ENCODE data around the gene FBXO17.

The FBXO17 gene

DNA sequence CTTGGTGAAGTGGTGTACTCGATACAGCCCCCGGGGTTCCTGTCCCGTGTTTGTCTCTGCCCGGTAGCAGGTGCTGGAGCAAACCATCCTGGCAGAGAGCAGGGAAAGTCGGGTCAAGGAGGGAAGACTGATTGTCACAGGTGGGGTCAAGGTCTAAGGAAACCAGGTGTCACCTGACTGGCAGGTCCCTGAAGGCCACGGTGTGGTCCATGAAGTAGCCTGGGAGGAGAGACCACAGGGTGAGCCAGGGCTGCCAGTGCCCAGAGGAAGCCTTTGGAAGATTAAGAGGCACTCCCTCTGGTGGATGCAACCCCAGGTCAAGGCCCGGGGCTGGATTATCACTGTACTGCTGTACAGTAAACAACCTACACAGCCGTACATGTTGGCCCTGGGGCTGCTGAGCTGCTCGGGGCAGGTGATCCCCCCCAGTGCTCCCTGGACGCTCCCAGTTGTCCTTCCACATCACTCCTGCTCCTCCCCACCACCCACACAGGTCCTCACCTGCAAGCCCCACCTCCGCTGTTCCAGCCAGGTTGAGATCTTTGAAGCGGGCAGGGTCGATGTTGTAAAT, 57.5 kb downstream of the FBXO17 start:
- DNase-seq (ENCODE audit: low read depth), result no peak
- H3K4me3 ChIP-seq (ENCODE audit: low read depth, low read length), result no peak overlapping the region
- TF ChIP-seq MAX (IDR thresholded peaks at IDR 0.05; ENCODE audit: low read depth, low read length), result no peak
- TF ChIP-seq POLR2A (IDR thresholded peaks at IDR 0.05; ENCODE audit: extremely low read depth, insufficient read length), result no peak
- TF ChIP-seq MYC (IDR thresholded peaks at IDR 0.05; ENCODE audit: low read depth, low read length), result no peak
- TF ChIP-seq CTCF (IDR thresholded peaks at IDR 0.05; ENCODE audit: low read depth, low read length), result no peak

GRCh38 chr19:38917516-38917915, 58.0 kb downstream of the FBXO17 start:
- H3K4me3 ChIP-seq (ENCODE audit: low read depth, low read length), result no peak overlapping the region
- DNase-seq (ENCODE audit: low read depth), result no peak
- TF ChIP-seq MAX (IDR thresholded peaks at IDR 0.05; ENCODE audit: low read depth, low read length) (no peak), POLR2A (IDR thresholded peaks at IDR 0.05; ENCODE audit: extremely low read depth, insufficient read length) (no peak), CTCF (IDR thresholded peaks at IDR 0.05; ENCODE audit: low read depth, low read length) (no peak), MYC (IDR thresholded peaks at IDR 0.05; ENCODE audit: low read depth, low read length) (no peak)

DNA sequence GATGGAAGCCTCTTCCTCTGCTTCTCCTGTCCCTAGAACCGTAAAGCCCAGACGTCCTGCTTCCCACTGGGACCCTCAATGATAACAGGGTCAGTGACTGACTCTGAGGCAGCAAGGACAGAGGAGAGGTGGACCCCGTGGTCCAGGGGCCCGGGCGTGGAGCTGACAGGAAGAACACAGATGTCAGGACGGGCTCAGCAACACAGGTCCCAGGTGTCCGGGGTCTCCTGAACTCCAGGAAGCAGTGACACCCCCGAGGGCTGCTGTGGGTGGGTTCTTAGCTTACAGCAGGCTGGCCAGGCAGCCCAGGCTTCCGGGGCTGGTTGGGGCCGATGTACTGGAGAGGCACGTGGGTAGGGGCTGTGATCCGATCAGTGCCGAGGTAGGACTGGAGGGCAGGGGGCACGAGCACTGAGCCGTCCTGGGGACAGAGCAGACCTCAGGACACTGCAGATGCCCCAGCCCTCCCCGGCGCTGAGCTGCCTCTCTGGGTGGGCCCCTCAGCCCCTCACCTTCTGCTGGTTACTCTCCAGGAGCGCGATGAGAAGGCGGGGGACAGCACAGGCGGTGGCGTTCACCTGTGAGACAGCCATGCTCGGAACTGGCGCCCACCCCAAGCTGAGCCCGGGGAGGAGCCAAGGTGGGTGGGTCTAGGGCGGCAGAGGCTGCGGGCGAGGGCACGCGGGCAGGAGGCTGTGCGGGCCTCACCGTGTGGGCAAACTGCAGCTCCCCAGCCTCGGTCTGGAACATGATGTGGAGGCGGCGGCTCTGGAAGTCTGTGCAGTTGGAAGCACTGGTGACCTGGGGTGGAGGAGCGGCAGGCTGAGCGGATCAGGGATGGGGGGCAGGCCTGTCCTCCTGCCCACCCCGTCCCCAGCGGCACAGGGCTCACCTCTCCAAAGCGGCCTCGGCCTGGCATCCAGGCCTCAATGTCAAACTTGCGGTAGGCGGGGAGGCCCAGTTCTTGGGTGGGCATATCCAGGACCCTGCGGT, 59.9 kb downstream of the FBXO17 start:
- TF ChIP-seq MYC (IDR thresholded peaks at IDR 0.05; ENCODE audit: low read depth, low read length), result no peak
- no peak overlapping the region for H3K4me3 ChIP-seq (ENCODE audit: low read depth, low read length)
- no peak for DNase-seq (ENCODE audit: low read depth)

DNA sequence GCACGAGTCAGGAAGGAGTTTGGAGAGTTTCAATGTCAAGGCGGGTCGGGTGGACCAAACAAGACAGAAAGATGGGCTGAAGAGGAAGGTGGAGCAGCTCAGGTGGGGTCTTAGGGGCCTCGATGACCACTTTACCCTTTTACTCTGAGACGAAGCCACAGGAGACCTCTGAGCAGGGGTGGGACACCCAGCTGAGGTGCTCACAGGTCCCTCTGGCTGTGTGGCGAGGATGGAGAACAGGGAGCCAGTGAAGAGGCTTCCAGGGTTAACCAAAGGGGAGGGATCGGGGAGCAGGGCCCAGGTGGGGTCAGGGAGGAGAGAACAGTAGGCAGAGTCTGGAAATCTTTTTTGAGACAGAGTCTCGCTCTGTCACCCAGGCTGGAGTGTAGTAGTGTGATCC, 61.6 kb downstream of the FBXO17 start:
- DNase-seq (ENCODE audit: low read depth), result no peak
- TF ChIP-seq POLR2A (IDR thresholded peaks at IDR 0.05; ENCODE audit: extremely low read depth, insufficient read length) (no peak), CTCF (IDR thresholded peaks at IDR 0.05; ENCODE audit: low read depth, low read length) (no peak), MAX (IDR thresholded peaks at IDR 0.05; ENCODE audit: low read depth, low read length) (no peak), MYC (IDR thresholded peaks at IDR 0.05; ENCODE audit: low read depth, low read length) (no peak)
- no peak overlapping the region for H3K4me3 ChIP-seq (ENCODE audit: low read depth, low read length)

DNA sequence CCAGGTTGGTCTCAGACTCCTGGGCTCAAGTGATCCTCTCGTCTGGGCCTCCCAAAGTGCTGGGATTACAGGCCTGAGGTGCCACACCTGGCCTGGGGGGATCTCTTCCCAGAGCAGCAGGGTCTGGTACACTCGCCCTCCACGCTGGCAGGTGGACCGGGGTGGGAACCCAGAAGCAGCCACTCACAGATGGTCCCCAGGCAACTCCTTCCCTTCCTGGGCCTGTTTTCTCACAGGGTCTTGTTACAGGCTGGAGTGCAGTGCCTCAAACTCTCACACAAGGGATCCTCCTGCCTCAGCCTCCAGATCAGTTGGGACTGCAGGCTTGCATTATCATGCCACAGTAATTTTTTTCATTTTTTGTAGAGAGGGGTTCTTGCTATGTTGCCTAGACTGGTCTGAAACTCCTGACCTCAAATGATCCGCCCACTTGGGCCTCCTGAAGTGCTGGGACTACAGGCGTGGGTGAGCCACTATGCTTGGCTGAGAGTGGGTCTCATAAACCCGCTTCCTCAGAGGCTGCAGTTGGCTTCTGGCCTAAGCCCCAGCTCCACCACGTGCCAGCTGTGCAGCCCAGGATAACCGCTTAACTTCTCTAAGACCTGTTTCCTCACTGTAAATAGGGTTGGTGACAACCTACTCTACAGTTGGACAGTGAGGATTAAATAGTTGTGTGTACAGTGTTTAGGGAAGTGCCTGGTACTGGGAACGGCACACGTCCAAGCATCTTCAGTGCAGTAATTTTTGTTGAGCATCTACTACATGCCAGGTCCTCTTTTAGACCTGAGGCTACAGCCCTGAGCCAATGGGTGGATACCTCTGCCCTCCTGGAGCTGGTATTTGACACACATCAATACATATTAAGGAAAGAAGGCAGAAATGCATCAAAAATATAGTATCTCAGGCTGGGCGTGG, 62.7 kb downstream of the FBXO17 start:
- peak; percentile 25 for DNase-seq (ENCODE audit: low read depth)
- no peak overlapping the region for H3K4me3 ChIP-seq (ENCODE audit: low read depth, low read length)
- TF ChIP-seq POLR2A (IDR thresholded peaks at IDR 0.05; ENCODE audit: extremely low read depth, insufficient read length), result no peak

DNA sequence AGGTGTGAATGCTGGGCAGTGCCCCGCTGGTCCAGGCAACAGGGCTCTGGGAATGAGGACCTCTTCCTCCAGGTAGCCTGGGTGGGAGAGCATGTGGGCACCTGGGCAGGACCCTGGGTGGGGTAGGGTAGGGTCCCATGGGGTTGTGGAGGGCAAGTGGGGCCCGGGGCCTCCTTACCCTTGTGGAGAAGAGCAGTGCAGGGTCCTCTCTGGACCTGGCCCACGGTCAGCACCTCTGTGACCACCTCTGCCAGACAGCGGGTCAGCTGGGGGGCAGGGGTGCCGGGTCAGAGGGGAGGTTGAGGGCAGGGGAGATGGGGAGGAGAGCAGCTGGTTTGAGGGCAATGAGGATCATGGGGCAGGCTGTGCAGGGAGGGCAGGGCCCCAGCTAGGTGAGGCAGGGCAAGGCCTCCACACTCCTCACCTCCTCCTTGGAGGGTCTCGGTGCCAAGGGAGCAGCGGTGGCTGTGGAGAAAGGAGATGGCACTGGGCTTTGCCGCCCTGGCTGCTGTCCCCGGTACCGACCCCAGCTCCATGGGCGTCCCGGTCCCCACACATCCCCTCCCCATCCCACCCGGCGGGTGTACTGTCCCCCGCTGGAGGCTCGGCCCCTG, 64.0 kb downstream of the FBXO17 start:
- TF ChIP-seq MAX (IDR thresholded peaks at IDR 0.05; ENCODE audit: low read depth, low read length), result no peak
- no peak for TF ChIP-seq MYC (IDR thresholded peaks at IDR 0.05; ENCODE audit: low read depth, low read length)
- TF ChIP-seq POLR2A (IDR thresholded peaks at IDR 0.05; ENCODE audit: extremely low read depth, insufficient read length), result no peak
- no peak for TF ChIP-seq CTCF (IDR thresholded peaks at IDR 0.05; ENCODE audit: low read depth, low read length)
- DNase-seq (ENCODE audit: low read depth), result no peak
- H3K4me3 ChIP-seq (ENCODE audit: low read depth, low read length), result no peak overlapping the region
